Activated naive CD8-positive, alpha-beta T cell (primary cell): Measurements from ENCODE around the gene NCAPD2.

ENCODE experiments used
- H3K27ac Mint-ChIP-seq: one replicate; pipeline ENCODE4 v1.8.0; 2021; ENCODE audit warnings: mixed read lengths
- H3K27me3 Mint-ChIP-seq: one replicate; pipeline ENCODE4 v1.8.0; 2021; ENCODE audit warnings: mixed read lengths
- H3K36me3 Mint-ChIP-seq: one replicate; pipeline ENCODE4 v1.8.0; 2021; ENCODE audit warnings: mixed read lengths
- H3K4me1 Mint-ChIP-seq: one replicate; pipeline ENCODE4 v1.8.0; 2021; ENCODE audit warnings: low read depth, mixed read lengths
- H3K4me3 Mint-ChIP-seq: one replicate; pipeline ENCODE4 v1.8.0; 2021; ENCODE audit warnings: mild to moderate bottlenecking, mixed read lengths
- H3K9me3 Mint-ChIP-seq: one replicate; pipeline ENCODE4 v1.8.0; 2021; ENCODE audit warnings: low read depth, mixed read lengths

NCAPD2 gene

GRCh38 chr12:6570264-6570887 is 76.5 kb downstream of the NCAPD2 start:
- no peaks in the 10 kb centered on the region for H3K27me3 Mint-ChIP-seq
- H3K9me3 Mint-ChIP-seq, result no peaks in the 10 kb centered on the region
- H3K4me1 Mint-ChIP-seq, result peaks cover 39% of the 10 kb centered on the region
- peak overlapping the region; percentile 64 for H3K4me3 Mint-ChIP-seq
- peaks cover 12% of the 10 kb centered on the region for H3K36me3 Mint-ChIP-seq
- peak overlapping the region; percentile 68 for H3K27ac Mint-ChIP-seq

GRCh38 chr12:6573001-6573400 is 79.1 kb downstream of the NCAPD2 start:
- no peaks in the 10 kb centered on the region for H3K9me3 Mint-ChIP-seq
- H3K27me3 Mint-ChIP-seq, result no peaks in the 10 kb centered on the region
- peaks cover 5% of the 10 kb centered on the region for H3K36me3 Mint-ChIP-seq
- peaks cover 17% of the 10 kb centered on the region for H3K4me1 Mint-ChIP-seq
- H3K27ac Mint-ChIP-seq, result peak overlapping the region; percentile 3
- no peak overlapping the region for H3K4me3 Mint-ChIP-seq

DNA sequence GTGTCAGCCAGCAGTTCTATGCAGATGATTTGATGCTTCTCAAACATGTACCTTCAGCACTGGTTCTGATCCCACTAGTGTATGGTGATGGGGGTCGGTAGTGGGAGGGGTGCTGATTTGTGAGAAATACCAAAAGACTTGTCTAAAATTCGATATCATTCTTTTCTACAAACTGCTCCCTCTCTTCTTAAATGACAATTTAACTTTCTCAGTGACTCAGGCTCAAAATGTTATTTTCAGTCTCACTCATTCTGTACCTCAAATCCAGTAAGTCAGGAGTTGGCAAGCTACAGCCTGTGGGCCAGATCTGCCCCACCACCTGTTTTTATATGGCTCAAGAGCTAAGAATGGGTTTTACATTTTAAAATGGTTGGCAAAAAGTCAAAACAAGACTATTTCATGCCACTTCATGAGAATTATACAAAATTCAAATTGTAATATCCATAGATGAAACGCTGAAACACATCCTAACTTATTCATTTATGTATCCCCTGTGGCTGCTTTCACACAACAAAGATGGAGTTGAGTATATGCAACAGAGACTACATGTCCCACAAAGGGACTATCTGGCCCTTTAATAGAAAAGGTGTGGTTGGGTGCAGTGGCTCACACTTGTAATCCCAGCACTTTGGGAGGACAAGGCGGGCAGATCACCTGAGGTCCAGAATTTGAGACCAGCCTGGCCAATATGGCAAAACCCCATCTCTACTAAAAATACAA is 80.8 kb downstream of the NCAPD2 start:
- Mint-ChIP-seq H3K4me1 (peaks cover 8% of the 10 kb centered on the region), H3K4me3 (no peak overlapping the region), H3K27me3 (no peaks in the 10 kb centered on the region), H3K27ac (peak overlapping the region; percentile 55), H3K9me3 (no peaks in the 10 kb centered on the region), H3K36me3 (peaks cover 3% of the 10 kb centered on the region)

DNA sequence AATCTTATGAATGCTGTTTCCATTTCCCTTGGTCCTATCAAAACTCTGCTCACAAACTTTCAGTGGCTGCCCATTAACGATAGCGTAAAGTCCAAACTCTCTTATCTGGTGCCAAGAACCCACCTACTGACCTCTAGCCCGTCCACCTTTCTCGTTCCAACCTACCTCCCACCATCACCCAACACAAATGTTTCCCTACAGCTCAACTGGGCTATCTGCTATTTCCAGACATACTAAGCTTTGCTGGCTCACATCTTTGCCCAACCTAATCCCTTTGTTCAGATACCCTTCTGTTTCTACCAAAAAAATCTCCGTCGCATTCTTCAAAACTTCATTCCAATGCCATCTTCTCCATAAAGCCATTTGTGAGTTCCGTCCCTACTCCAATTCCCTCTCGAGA is 81.7 kb downstream of the NCAPD2 start:
- Mint-ChIP-seq H3K27me3 (no peaks in the 10 kb centered on the region), H3K36me3 (peaks cover 3% of the 10 kb centered on the region), H3K4me1 (peaks cover 4% of the 10 kb centered on the region), H3K9me3 (no peaks in the 10 kb centered on the region), H3K27ac (peak overlapping the region; percentile 14), H3K4me3 (no peak overlapping the region)
